HFFc6 (cell line): ENCODE measurements around the gene MSL2. TPM values are rescaled to one million over a fixed set of nuclear protein-coding genes. Genes with fewer than 3 reads are reported as not detected.

Source experiments
- DNase-seq: peaks from one replicate; pipeline ENCODE4 v3.0.0-alpha.2; 2018
- H3K27ac Mint-ChIP-seq: 2 replicates; pipeline ENCODE4 v1.8.0; 2020; ENCODE audit warnings: mild to moderate bottlenecking, mixed read lengths
- H3K27me3 Mint-ChIP-seq: 2 replicates; pipeline ENCODE4 v1.8.0; 2021; ENCODE audit warnings: mild to moderate bottlenecking, moderate library complexity, mixed read lengths; ENCODE audit not compliant: insufficient read depth
- H3K36me3 Mint-ChIP-seq: 2 replicates; pipeline ENCODE4 v1.8.0; 2021; ENCODE audit warnings: low read depth, mixed read lengths
- H3K4me1 Mint-ChIP-seq: 2 replicates; pipeline ENCODE4 v1.8.0; 2020; ENCODE audit warnings: low read depth, mixed read lengths
- H3K4me3 Mint-ChIP-seq: 2 replicates; pipeline ENCODE4 v1.8.0; 2020; ENCODE audit warnings: mild to moderate bottlenecking, moderate library complexity, mixed read lengths
- H3K9me3 Mint-ChIP-seq: 2 replicates; pipeline ENCODE4 v1.8.0; 2020; ENCODE audit warnings: mild to moderate bottlenecking, mixed read lengths
- CTCF ChIP-seq: fragments of 200-600 bp; sonication (generic); IDR thresholded peaks from 2 replicates; pipeline ENCODE4 v1.5.0; 2021; ENCODE audit warnings: antibody characterized with exemption, mild to moderate bottlenecking
- total RNA-seq, 6 experiments: library from RNA; stranded (reverse); fragmentation: NEBNext Ultra II Directional; extraction: Animal tissue kit (Norgen Biotek cat#: 25700); gene quantifications; 2 replicates in 1 of 6; 3 replicates in 5 of 6; pipeline ENCODE4 v1.2.3, GENCODE V29; 2021

The MSL2 gene
- total RNA-seq, 6 experiments from 2014 or later = 20.4 to 24.8 (median 22.2) TPM

GRCh38 chr3:136106101-136106500 is 90.0 kb downstream of the MSL2 start:
- no peak for DNase-seq
- no peaks in the 10 kb centered on the region for H3K27me3 Mint-ChIP-seq
- H3K9me3 Mint-ChIP-seq = no peaks in the 10 kb centered on the region
- H3K4me1 Mint-ChIP-seq = no peaks in the 10 kb centered on the region
- peaks cover 44% of the 10 kb centered on the region for H3K36me3 Mint-ChIP-seq
- H3K27ac Mint-ChIP-seq = no peak overlapping the region
- no peak overlapping the region for H3K4me3 Mint-ChIP-seq
- no peak for TF ChIP-seq CTCF

GRCh38 chr3:136105044-136105443 is 91.1 kb downstream of the MSL2 start:
- Mint-ChIP-seq H3K27me3 (no peaks in the 10 kb centered on the region), H3K4me3 (no peak overlapping the region), H3K27ac (no peak overlapping the region), H3K9me3 (no peaks in the 10 kb centered on the region), H3K4me1 (no peaks in the 10 kb centered on the region), H3K36me3 (peaks cover 34% of the 10 kb centered on the region)
- TF ChIP-seq CTCF = no peak
- no peak for DNase-seq

Other genes starting within 250 kb of the MSL2 start
- gene PPP2R3A, start 230.6 kb downstream of the MSL2 start, total RNA-seq = 10 to 100 TPM; 21.2 to 26.1 (median 24.8) TPM
- 10 to 100 TPM; 32.4 to 41.1 (median 37.8) TPM for gene PCCB, start 54.0 kb upstream of the MSL2 start, total RNA-seq